Activated CD4-positive, alpha-beta T cell treated with anti-CD3 and anti-CD28 coated beads, Interleukin-2, amount 10 ng/mL, durations not matched to agents 24 days and 14 days (primary cell): ENCODE results near the gene MEMO1. TPM values are rescaled to one million over a fixed set of nuclear protein-coding genes. Genes with fewer than 3 reads are reported as not detected.
"Not testable (repeated sequence)": the region's sequence is repeated elsewhere in the genome, so short reads cannot be mapped to it uniquely, and the experiment has no call there.

Source experiments
- DNase-seq: peaks from one replicate; pipeline ENCODE4 v3.0.0; 2022
- H3K27ac Mint-ChIP-seq: one replicate; pipeline ENCODE4 v1.8.0; 2022; ENCODE audit warnings: mild to moderate bottlenecking, mixed read lengths
- H3K27me3 Mint-ChIP-seq: one replicate; pipeline ENCODE4 v1.8.0; 2022; ENCODE audit warnings: mixed read lengths
- H3K36me3 Mint-ChIP-seq: one replicate; pipeline ENCODE4 v1.8.0; 2022; ENCODE audit warnings: low read depth, mild to moderate bottlenecking, mixed read lengths
- H3K4me1 Mint-ChIP-seq: one replicate; pipeline ENCODE4 v1.8.0; 2021; ENCODE audit warnings: mixed read lengths
- H3K4me3 Mint-ChIP-seq: one replicate; pipeline ENCODE4 v1.8.0; 2022; ENCODE audit warnings: mild to moderate bottlenecking, moderate library complexity, mixed read lengths
- H3K9me3 Mint-ChIP-seq: one replicate; pipeline ENCODE4 v1.8.0; 2021; ENCODE audit warnings: mixed read lengths
- intact Hi-C: fragments of 100-400 bp; cut with micrococcal nuclease; formaldehyde crosslinking; loops from one replicate; pipeline ENCODE4 v1.15.1; 2023
- total RNA-seq: library from RNA; stranded (reverse); gene quantifications from 2 replicates; pipeline ENCODE4 v1.2.3, GENCODE V29; 2022

MEMO1 gene
- total RNA-seq, 1 donor from 2014 or later, result 64.0 TPM

GRCh38 chr2:31935370-31935769 lies 75.4 kb downstream of the MEMO1 start:
- no peak for DNase-seq
- no peak overlapping the region for H3K4me3 Mint-ChIP-seq
- no peak overlapping the region for H3K27ac Mint-ChIP-seq
- no peaks in the 10 kb centered on the region for H3K9me3 Mint-ChIP-seq
- no peaks in the 10 kb centered on the region for H3K4me1 Mint-ChIP-seq
- H3K27me3 Mint-ChIP-seq, result no peaks in the 10 kb centered on the region
- peaks cover 5% of the 10 kb centered on the region for H3K36me3 Mint-ChIP-seq
- intact Hi-C loops, result no loop called here

- Mint-ChIP-seq H3K9me3 (no peaks in the 10 kb centered on the region), H3K4me1 (no peaks in the 10 kb centered on the region), H3K4me3 (no peak overlapping the region), H3K36me3 (peaks cover 7% of the 10 kb centered on the region), H3K27me3 (no peaks in the 10 kb centered on the region), H3K27ac (no peak overlapping the region)
- intact Hi-C loops, result no loop called here
- no peak for DNase-seq
These were observed 77.7 kb downstream of the MEMO1 start for GRCh38 chr2:31933066-31933465.

GRCh38 chr2:31932589-31932988 lies 78.2 kb downstream of the MEMO1 start:
- no peak overlapping the region for H3K27ac Mint-ChIP-seq
- no peaks in the 10 kb centered on the region for H3K9me3 Mint-ChIP-seq
- no peak for DNase-seq
- H3K4me3 Mint-ChIP-seq, result no peak overlapping the region
- intact Hi-C loops, result no loop called here
- H3K27me3 Mint-ChIP-seq, result no peaks in the 10 kb centered on the region
- H3K36me3 Mint-ChIP-seq, result peaks cover 7% of the 10 kb centered on the region
- H3K4me1 Mint-ChIP-seq, result no peaks in the 10 kb centered on the region

- H3K4me3 Mint-ChIP-seq, result no peak overlapping the region
- no peak overlapping the region for H3K27ac Mint-ChIP-seq
- no peaks in the 10 kb centered on the region for H3K9me3 Mint-ChIP-seq
- no peaks in the 10 kb centered on the region for H3K4me1 Mint-ChIP-seq
- intact Hi-C loops, result no loop called here
- no peak for DNase-seq
- peaks cover 9% of the 10 kb centered on the region for H3K36me3 Mint-ChIP-seq
- H3K27me3 Mint-ChIP-seq, result no peaks in the 10 kb centered on the region
These were observed 78.9 kb downstream of the MEMO1 start for GRCh38 chr2:31931916-31932315.

GRCh38 chr2:31925517-31925916 lies 85.3 kb downstream of the MEMO1 start:
- no peak for DNase-seq
- Mint-ChIP-seq H3K27me3 (no peaks in the 10 kb centered on the region), H3K27ac (no peak overlapping the region), H3K36me3 (peaks cover 12% of the 10 kb centered on the region), H3K4me1 (peaks cover 1% of the 10 kb centered on the region), H3K4me3 (no peak overlapping the region), H3K9me3 (no peaks in the 10 kb centered on the region)
- intact Hi-C loops, result no loop called here

GRCh38 chr2:31923662-31924061 lies 87.1 kb downstream of the MEMO1 start:
- no peak for DNase-seq
- Mint-ChIP-seq H3K27ac (no peak overlapping the region), H3K36me3 (peaks cover 18% of the 10 kb centered on the region), H3K9me3 (no peaks in the 10 kb centered on the region), H3K27me3 (no peaks in the 10 kb centered on the region), H3K4me3 (no peak overlapping the region), H3K4me1 (peaks cover 1% of the 10 kb centered on the region)
- intact Hi-C loops, result no loop called here

GRCh38 chr2:31922542-31923408 lies 88.0 kb downstream of the MEMO1 start:
- Mint-ChIP-seq H3K9me3 (no peaks in the 10 kb centered on the region), H3K36me3 (peaks cover 18% of the 10 kb centered on the region), H3K27me3 (no peaks in the 10 kb centered on the region), H3K4me3 (no peak overlapping the region), H3K4me1 (peaks cover 1% of the 10 kb centered on the region), H3K27ac (no peak overlapping the region)
- DNase-seq, result no peak
- intact Hi-C loops, result no loop called here

- H3K36me3 Mint-ChIP-seq, result peaks cover 19% of the 10 kb centered on the region
- no peak for DNase-seq
- H3K4me3 Mint-ChIP-seq, result no peak overlapping the region
- H3K27ac Mint-ChIP-seq, result no peak overlapping the region
- H3K9me3 Mint-ChIP-seq, result no peaks in the 10 kb centered on the region
- H3K27me3 Mint-ChIP-seq, result no peaks in the 10 kb centered on the region
- H3K4me1 Mint-ChIP-seq, result peaks cover 1% of the 10 kb centered on the region
- intact Hi-C loops, result no loop called here
These were observed 89.8 kb downstream of the MEMO1 start for GRCh38 chr2:31920962-31921361.

- intact Hi-C loops, result no loop called here
- DNase-seq, result no peak
- Mint-ChIP-seq H3K4me3 (no peak overlapping the region), H3K4me1 (no peaks in the 10 kb centered on the region), H3K27ac (no peak overlapping the region), H3K9me3 (no peaks in the 10 kb centered on the region), H3K27me3 (no peaks in the 10 kb centered on the region), H3K36me3 (peaks cover 13% of the 10 kb centered on the region)
These were observed 91.3 kb downstream of the MEMO1 start for GRCh38 chr2:31919499-31919898.

- peaks cover 3% of the 10 kb centered on the region for H3K9me3 Mint-ChIP-seq
- peaks cover 34% of the 10 kb centered on the region for H3K36me3 Mint-ChIP-seq
- peaks cover 5% of the 10 kb centered on the region for H3K4me1 Mint-ChIP-seq
- H3K4me3 Mint-ChIP-seq, result no peak overlapping the region
- no peaks in the 10 kb centered on the region for H3K27me3 Mint-ChIP-seq
- intact Hi-C loops, result no loop called here
- H3K27ac Mint-ChIP-seq, result no peak overlapping the region
- DNase-seq, result no peak
These were observed 101.1 kb downstream of the MEMO1 start for GRCh38 chr2:31909661-31910060.

GRCh38 chr2:31907491-31907890 lies 103.3 kb downstream of the MEMO1 start:
- H3K9me3 Mint-ChIP-seq, intact Hi-C loops, H3K27ac Mint-ChIP-seq, H3K27me3 Mint-ChIP-seq, H3K4me3 Mint-ChIP-seq, DNase-seq: not testable (repeated sequence)
- peaks cover 11% of the 10 kb centered on the region for H3K4me1 Mint-ChIP-seq
- peaks cover 37% of the 10 kb centered on the region for H3K36me3 Mint-ChIP-seq

GRCh38 chr2:31903109-31903780 lies 107.6 kb downstream of the MEMO1 start:
- no peak overlapping the region for H3K4me3 Mint-ChIP-seq
- peaks cover 9% of the 10 kb centered on the region for H3K4me1 Mint-ChIP-seq
- no peaks in the 10 kb centered on the region for H3K27me3 Mint-ChIP-seq
- intact Hi-C loops, result no loop called here
- no peak overlapping the region for H3K27ac Mint-ChIP-seq
- H3K36me3 Mint-ChIP-seq, result peaks cover 54% of the 10 kb centered on the region
- no peak for DNase-seq
- peaks cover 15% of the 10 kb centered on the region for H3K9me3 Mint-ChIP-seq

- peaks cover 23% of the 10 kb centered on the region for H3K9me3 Mint-ChIP-seq
- H3K27ac Mint-ChIP-seq, result no peak overlapping the region
- no peak overlapping the region for H3K4me3 Mint-ChIP-seq
- intact Hi-C loops, result no loop called here
- H3K36me3 Mint-ChIP-seq, result peaks cover 62% of the 10 kb centered on the region
- no peak for DNase-seq
- peaks cover 6% of the 10 kb centered on the region for H3K4me1 Mint-ChIP-seq
- H3K27me3 Mint-ChIP-seq, result no peaks in the 10 kb centered on the region
These were observed 108.9 kb downstream of the MEMO1 start for GRCh38 chr2:31901900-31902299.

GRCh38 chr2:31900156-31900555 lies 110.7 kb downstream of the MEMO1 start:
- H3K27me3 Mint-ChIP-seq, intact Hi-C loops, DNase-seq, H3K4me3 Mint-ChIP-seq, H3K4me1 Mint-ChIP-seq, H3K27ac Mint-ChIP-seq: not testable (repeated sequence)
- Mint-ChIP-seq H3K9me3 (peaks cover 23% of the 10 kb centered on the region), H3K36me3 (peaks cover 62% of the 10 kb centered on the region)
